GM19463 (cell line): ENCODE data around the gene REC8.

ENCODE experiments used
- ATAC-seq: cut with Tn5 transposase; IDR thresholded peaks from one replicate; pipeline ENCODE4 v1.9.1; 2021; ENCODE audit warnings: mild to moderate bottlenecking, moderate library complexity; ENCODE audit not compliant: unreplicated experiment

REC8 gene

GRCh38 chr14:24138396-24139271 is 33.2 kb upstream of the REC8 start:
- ATAC-seq: no peak

GRCh38 chr14:24139272-24139934 is 32.5 kb upstream of the REC8 start:
- ATAC-seq: no peak

GRCh38 chr14:24141097-24141880 is 30.6 kb upstream of the REC8 start, which contains the start of gene EMC9:
EMC9 (minus strand) TSS chr14:24141591; CDS start chr14:24141304, 287 bp downstream.
- ATAC-seq: peak; percentile 87

- ATAC-seq: no peak
Measured at GRCh38 chr14:24143511-24143910, 28.4 kb upstream of the REC8 start.

GRCh38 chr14:24144451-24144850 is 27.4 kb upstream of the REC8 start:
- ATAC-seq: no peak

- ATAC-seq: no peak
Measured at GRCh38 chr14:24145219-24145618, 26.7 kb upstream of the REC8 start.

GRCh38 chr14:24145690-24146452 is 26.0 kb upstream of the REC8 start:
- ATAC-seq: no peak

- peak; percentile 62 for ATAC-seq
Measured at GRCh38 chr14:24146453-24146977, 25.4 kb upstream of the REC8 start, which contains the start of gene PSME2. PSME2 (minus strand) TSS chr14:24146610; CDS start chr14:24146581, 29 bp downstream.

GRCh38 chr14:24146978-24147760 is 24.7 kb upstream of the REC8 start, which contains the start of gene RNF31:
RNF31 (plus strand) TSS chr14:24147498; CDS start chr14:24147699, 201 bp downstream.
- peak; percentile 83 for ATAC-seq

- ATAC-seq: no peak
Measured at GRCh38 chr14:24147761-24148428, 24.0 kb upstream of the REC8 start.

GRCh38 chr14:24149302-24149969 is 22.4 kb upstream of the REC8 start:
- no peak for ATAC-seq

GRCh38 chr14:24150061-24150460 is 21.8 kb upstream of the REC8 start:
- no peak for ATAC-seq

- ATAC-seq: no peak
Measured at GRCh38 chr14:24150567-24150966, 21.3 kb upstream of the REC8 start.

GRCh38 chr14:24150993-24151392 is 20.9 kb upstream of the REC8 start:
- ATAC-seq: no peak

- no peak for ATAC-seq
Measured at GRCh38 chr14:24151404-24152080, 20.3 kb upstream of the REC8 start.

GRCh38 chr14:24155100-24155499 is 16.8 kb upstream of the REC8 start:
- no peak for ATAC-seq

- no peak for ATAC-seq
Measured at GRCh38 chr14:24156840-24157239, 15.0 kb upstream of the REC8 start.

- no peak for ATAC-seq
Measured at GRCh38 chr14:24157331-24157730, 14.5 kb upstream of the REC8 start.
